Stimulated activated CD4-positive, alpha-beta T cell treated with anti-CD3 and anti-CD28 coated beads, TNF-alpha, amount 100 ng/mL, for 24 hours (primary cell): Measurements from ENCODE around the gene CREBBP.

Experiments
- DNase-seq, 3 experiments: peaks; one replicate each; pipeline ENCODE4 v3.0.0-alpha.2; 2020; ENCODE audit warnings: low read depth in 3 of 3

Gene CREBBP

GRCh38 chr16:3856367-3857141, 24.0 kb downstream of the CREBBP start:
- DNase-seq, result no peak

GRCh38 chr16:3854750-3855541, 25.6 kb downstream of the CREBBP start:
- DNase-seq, result no peak

GRCh38 chr16:3850544-3850899, 30.0 kb downstream of the CREBBP start:
- DNase-seq, result no peak

- DNase-seq, result no peak
These were observed 30.6 kb downstream of the CREBBP start for GRCh38 chr16:3849751-3850543.

- DNase-seq, result no peak
These were observed 33.9 kb downstream of the CREBBP start for GRCh38 chr16:3846595-3847091.

GRCh38 chr16:3846087-3846486, 34.4 kb downstream of the CREBBP start:
- DNase-seq, result no peak

- no peak for DNase-seq
These were observed 37.5 kb downstream of the CREBBP start for GRCh38 chr16:3842994-3843393.

GRCh38 chr16:3841729-3842508, 38.6 kb downstream of the CREBBP start:
- no peak for DNase-seq

GRCh38 chr16:3839402-3840184, 40.9 kb downstream of the CREBBP start:
- no peak for DNase-seq

GRCh38 chr16:3838600-3839401, 41.7 kb downstream of the CREBBP start:
- no peak for DNase-seq

- no peak for DNase-seq
These were observed 42.5 kb downstream of the CREBBP start for GRCh38 chr16:3837851-3838586.

- DNase-seq, result no peak
These were observed 43.9 kb downstream of the CREBBP start for GRCh38 chr16:3836641-3837040.

- no peak for DNase-seq
These were observed 45.4 kb downstream of the CREBBP start for GRCh38 chr16:3835089-3835602.

GRCh38 chr16:3832668-3833067, 47.8 kb downstream of the CREBBP start:
- no peak for DNase-seq

GRCh38 chr16:3830625-3831254, 49.8 kb downstream of the CREBBP start:
- DNase-seq, result no peak

- no peak for DNase-seq
These were observed 50.6 kb downstream of the CREBBP start for GRCh38 chr16:3829631-3830536.

GRCh38 chr16:3825940-3826339, 54.6 kb downstream of the CREBBP start:
- no peak for DNase-seq
